ENCODE measurements around the gene CRTC2. TPM values are rescaled to one million over a fixed set of nuclear protein-coding genes. Genes with fewer than 3 reads are reported as not detected.
"Not testable (repeated sequence)": the region's sequence is repeated elsewhere in the genome, so short reads cannot be mapped to it uniquely, and the experiment has no call there.

Gene CRTC2
- total RNA-seq, 2 donors from 2014 or later = 35.5 to 40.9 TPM

- no peak for DNase-seq
- Mint-ChIP-seq H3K9me3 (no peaks in the 10 kb centered on the region), H3K4me1 (peaks cover 17% of the 10 kb centered on the region), H3K27ac (no peak overlapping the region), H3K4me3 (no peak overlapping the region), H3K27me3 (ENCODE audit: insufficient read depth) (no peaks in the 10 kb centered on the region), H3K36me3 (ENCODE audit: low read depth) (peaks cover 22% of the 10 kb centered on the region)
- WGBS, 2 experiments (ENCODE audit: insufficient coverage in 1 of 2, insufficient read length in 1 of 2) = 91 to 98% methylated on average over 1 to 4 of the region's 4 CpGs
- Histone ChIP-seq H3K4me1 (ENCODE audit: control insufficient read depth, insufficient read depth, low read length) (peaks cover 12% of the 10 kb centered on the region), H3K36me3 (ENCODE audit: control insufficient read depth, insufficient read depth, low read length) (peaks cover 39% of the 10 kb centered on the region), H3K9ac (ENCODE audit: extremely low read depth, low read length, poor library complexity, severe bottlenecking) (no peak overlapping the region), H3K27me3 (ENCODE audit: control insufficient read depth, insufficient read depth, low read length, poor library complexity, severe bottlenecking) (no peaks in the 10 kb centered on the region), H3K27ac (ENCODE audit: low read depth, low read length) (no peak overlapping the region), H3K4me3 (ENCODE audit: low read length) (no peak overlapping the region), H3K9me3 (ENCODE audit: control insufficient read depth, low read length) (no peaks in the 10 kb centered on the region)
- no peak for TF ChIP-seq CTCF (conservative IDR thresholded peaks at IDR 0.05)
Observed at GRCh38 chr1:153916297-153916696, 42.1 kb downstream of the CRTC2 start.

- no peak overlapping the region for H3K4me3 Mint-ChIP-seq
- H3K4me1 Mint-ChIP-seq = no peaks in the 10 kb centered on the region
- Histone ChIP-seq H3K27me3 (ENCODE audit: control insufficient read depth, insufficient read depth, low read length, poor library complexity, severe bottlenecking) (no peaks in the 10 kb centered on the region), H3K9ac (ENCODE audit: extremely low read depth, low read length, poor library complexity, severe bottlenecking) (no peak overlapping the region), H3K4me1 (ENCODE audit: control insufficient read depth, insufficient read depth, low read length) (no peaks in the 10 kb centered on the region), H3K27ac (ENCODE audit: low read depth, low read length) (no peak overlapping the region), H3K4me3 (ENCODE audit: low read length) (no peak overlapping the region), H3K36me3 (ENCODE audit: control insufficient read depth, insufficient read depth, low read length) (peaks cover 35% of the 10 kb centered on the region), H3K9me3 (ENCODE audit: control insufficient read depth, low read length) (no peaks in the 10 kb centered on the region)
- DNase-seq = no peak
- H3K9me3 Mint-ChIP-seq = peaks cover under 1% of the 10 kb centered on the region
- TF ChIP-seq CTCF (conservative IDR thresholded peaks at IDR 0.05) = no peak
- H3K27me3 Mint-ChIP-seq (ENCODE audit: insufficient read depth) = no peaks in the 10 kb centered on the region
- no peak overlapping the region for H3K27ac Mint-ChIP-seq
- WGBS, 2 experiments (ENCODE audit: insufficient coverage in 1 of 2, insufficient read length in 1 of 2) = 99 to 100% methylated on average over 1 to 2 of the region's 2 CpGs
- H3K36me3 Mint-ChIP-seq (ENCODE audit: low read depth) = peaks cover 34% of the 10 kb centered on the region
Observed at GRCh38 chr1:153912349-153912748, 46.1 kb downstream of the CRTC2 start.

- H3K36me3 Mint-ChIP-seq (ENCODE audit: low read depth) = peaks cover 37% of the 10 kb centered on the region
- not testable (repeated sequence) for H3K9me3 Mint-ChIP-seq; H3K27me3 Mint-ChIP-seq (ENCODE audit: insufficient read depth); H3K27ac Mint-ChIP-seq; H3K9ac ChIP-seq (ENCODE audit: extremely low read depth, low read length, poor library complexity, severe bottlenecking); H3K27ac ChIP-seq (ENCODE audit: low read depth, low read length); H3K9me3 ChIP-seq (ENCODE audit: control insufficient read depth, low read length); H3K4me3 ChIP-seq (ENCODE audit: low read length); H3K27me3 ChIP-seq (ENCODE audit: control insufficient read depth, insufficient read depth, low read length, poor library complexity, severe bottlenecking); H3K4me3 Mint-ChIP-seq; H3K4me1 Mint-ChIP-seq; H3K4me1 ChIP-seq (ENCODE audit: control insufficient read depth, insufficient read depth, low read length); DNase-seq
- 96 to 100% methylated on average over 4 to 5 of the region's 6 CpGs for WGBS, 2 experiments (ENCODE audit: insufficient coverage in 1 of 2, insufficient read length in 1 of 2)
- peaks cover 34% of the 10 kb centered on the region for H3K36me3 ChIP-seq (ENCODE audit: control insufficient read depth, insufficient read depth, low read length)
Observed at GRCh38 chr1:153910560-153910959, 47.9 kb downstream of the CRTC2 start.

GRCh38 chr1:153908071-153908470 is 50.3 kb downstream of the CRTC2 start:
- Histone ChIP-seq H3K4me3 (ENCODE audit: low read length) (no peak overlapping the region), H3K27me3 (ENCODE audit: control insufficient read depth, insufficient read depth, low read length, poor library complexity, severe bottlenecking) (no peaks in the 10 kb centered on the region), H3K9me3 (ENCODE audit: control insufficient read depth, low read length) (no peaks in the 10 kb centered on the region), H3K27ac (ENCODE audit: low read depth, low read length) (no peak overlapping the region), H3K9ac (ENCODE audit: extremely low read depth, low read length, poor library complexity, severe bottlenecking) (no peak overlapping the region), H3K36me3 (ENCODE audit: control insufficient read depth, insufficient read depth, low read length) (peaks cover 25% of the 10 kb centered on the region), H3K4me1 (ENCODE audit: control insufficient read depth, insufficient read depth, low read length) (no peaks in the 10 kb centered on the region)
- no peak for DNase-seq
- H3K27ac Mint-ChIP-seq = no peak overlapping the region
- 95 to 96% methylated on average over 4 to 6 of the region's 6 CpGs for WGBS, 2 experiments (ENCODE audit: insufficient coverage in 1 of 2, insufficient read length in 1 of 2)
- H3K4me3 Mint-ChIP-seq = no peak overlapping the region
- no peaks in the 10 kb centered on the region for H3K27me3 Mint-ChIP-seq (ENCODE audit: insufficient read depth)
- no peaks in the 10 kb centered on the region for H3K4me1 Mint-ChIP-seq
- H3K9me3 Mint-ChIP-seq = peaks cover 2% of the 10 kb centered on the region
- no peak for TF ChIP-seq CTCF (conservative IDR thresholded peaks at IDR 0.05)
- H3K36me3 Mint-ChIP-seq (ENCODE audit: low read depth) = peaks cover 40% of the 10 kb centered on the region

Data from endodermal cell (in vitro differentiated cells).